GM21786 (cell line): ENCODE results near the gene NDRG3.
"Not testable (repeated sequence)": the region's sequence is repeated elsewhere in the genome, so short reads cannot be mapped to it uniquely, and the experiment has no call there.

Experiments
- ATAC-seq: cut with Tn5 transposase; IDR thresholded peaks from one replicate; pipeline ENCODE4 v1.9.1; 2021; ENCODE audit not compliant: unreplicated experiment

Gene NDRG3

GRCh38 chr20:36700438-36700837 is 45.5 kb downstream of the NDRG3 start:
- ATAC-seq = no peak

- not testable (repeated sequence) for ATAC-seq
Observed at GRCh38 chr20:36695467-36695866, 50.4 kb downstream of the NDRG3 start.

DNA sequence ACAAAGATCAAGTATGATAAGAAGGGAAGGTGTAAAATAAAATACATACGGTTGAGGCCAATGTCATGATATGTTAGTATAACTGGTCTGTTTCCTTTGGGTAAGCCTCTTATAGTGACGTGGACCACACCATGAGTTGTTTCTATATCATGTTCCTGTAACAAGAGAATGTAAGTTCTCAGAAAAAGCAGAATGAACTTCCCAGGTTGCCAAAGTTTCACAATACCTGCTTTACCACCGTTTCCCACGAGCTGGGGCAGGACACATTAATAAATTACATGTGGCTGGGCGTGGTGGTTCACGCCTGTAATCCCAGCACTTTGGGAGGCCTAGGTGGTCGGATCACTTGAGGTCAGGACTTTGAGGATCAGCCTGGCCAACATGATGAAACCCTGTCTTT is 57.3 kb downstream of the NDRG3 start:
- no peak for ATAC-seq

DNA sequence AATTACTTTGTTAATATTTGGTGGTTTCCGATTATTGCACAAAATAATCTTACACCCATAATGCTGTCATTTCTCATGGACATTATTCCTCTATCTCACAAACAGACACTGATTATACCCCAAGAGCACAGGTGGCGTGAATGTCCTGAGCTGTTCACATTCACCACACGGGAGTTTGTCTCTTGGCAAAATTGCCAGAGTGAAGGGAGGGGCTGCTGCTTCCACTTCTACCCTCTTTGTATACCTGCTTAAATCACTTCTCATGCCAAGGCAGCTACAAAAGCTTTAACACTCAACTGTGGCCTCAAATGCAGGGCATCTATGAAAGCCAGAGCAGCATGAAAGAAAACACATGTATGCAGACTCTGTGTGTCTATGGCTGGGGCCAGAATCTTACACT is 58.0 kb downstream of the NDRG3 start:
- ATAC-seq = no peak

DNA sequence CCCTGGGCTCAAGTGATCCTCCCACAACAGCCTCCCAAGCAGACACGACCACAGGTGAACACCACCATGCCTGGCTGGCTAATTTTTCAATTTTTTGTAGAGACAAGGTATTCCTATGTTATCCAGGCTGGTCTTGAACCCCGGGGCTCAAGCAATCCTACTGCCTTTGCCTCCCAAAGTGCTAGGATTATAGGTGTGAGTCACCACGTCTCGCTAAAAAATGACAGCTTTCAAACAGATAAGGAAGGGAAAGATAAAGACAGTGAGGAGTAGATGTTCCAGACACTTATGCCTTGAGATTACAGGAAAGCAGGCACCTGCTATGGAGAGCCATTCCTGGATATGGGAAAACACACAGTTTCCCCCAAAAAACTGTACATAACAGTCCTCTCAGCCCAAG is 58.9 kb downstream of the NDRG3 start:
- ATAC-seq = no peak

- no peak for ATAC-seq
Observed at GRCh38 chr20:36686504-36686903, 59.4 kb downstream of the NDRG3 start.

DNA sequence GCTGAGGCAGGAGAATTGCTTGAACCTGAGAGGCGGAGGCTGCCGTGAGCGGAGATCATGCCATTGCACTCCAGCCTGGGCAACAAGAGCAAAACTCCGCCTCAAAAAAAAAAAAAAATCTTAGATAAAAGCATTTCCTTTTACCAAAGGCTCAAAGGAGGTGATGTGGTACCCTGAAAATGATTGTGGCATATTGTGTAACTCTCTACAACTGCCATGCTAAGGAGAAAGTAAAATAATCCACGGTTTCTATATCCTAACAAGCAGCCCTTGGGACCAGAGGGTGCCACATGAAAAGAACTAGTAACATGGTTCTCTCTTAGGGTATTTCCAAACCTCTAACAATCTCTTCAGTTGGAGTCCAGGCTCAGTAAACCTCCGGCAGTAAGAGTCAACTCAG is 61.1 kb downstream of the NDRG3 start:
- no peak for ATAC-seq

GRCh38 chr20:36682311-36682710 is 63.6 kb downstream of the NDRG3 start:
- ATAC-seq = no peak

DNA sequence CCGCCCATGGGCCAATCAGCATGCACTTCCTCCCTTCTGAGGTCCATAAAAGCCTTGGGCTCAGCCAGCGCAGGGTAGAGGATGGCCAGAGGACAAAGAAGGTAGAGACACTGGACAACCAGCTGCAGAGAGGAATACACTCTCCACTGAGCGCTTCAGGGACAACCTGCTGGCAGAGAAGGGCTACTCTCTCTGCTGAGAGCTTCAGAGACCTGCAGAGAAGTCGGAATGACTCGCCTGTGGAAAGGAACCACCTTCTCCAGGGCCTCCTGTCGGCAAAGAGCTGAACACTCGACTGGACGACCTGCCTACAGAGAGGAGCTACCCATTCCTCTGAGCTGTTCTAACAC is 68.5 kb downstream of the NDRG3 start:
- no peak for ATAC-seq

GRCh38 chr20:36676701-36677421 is 69.0 kb downstream of the NDRG3 start:
- no peak for ATAC-seq

DNA sequence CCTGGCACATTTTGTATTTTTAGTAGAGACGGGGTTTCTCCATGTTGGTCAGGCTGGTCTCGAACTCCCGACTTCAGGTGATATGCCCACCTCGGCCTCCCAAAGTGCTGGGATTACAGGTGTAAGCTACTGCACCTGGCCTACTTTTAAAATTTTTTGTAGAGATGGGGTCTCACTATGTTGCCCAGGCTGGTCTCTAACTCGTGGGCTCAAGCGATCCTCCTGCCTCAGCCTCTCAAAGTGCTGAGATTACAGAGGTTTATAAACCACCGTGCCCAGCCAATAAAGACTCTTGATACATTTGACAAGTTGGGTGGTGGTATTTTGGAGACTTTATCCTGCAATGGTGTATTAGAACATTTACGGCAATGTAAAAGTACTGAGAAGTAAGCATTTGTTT is 70.3 kb downstream of the NDRG3 start:
- not testable (repeated sequence) for ATAC-seq

DNA sequence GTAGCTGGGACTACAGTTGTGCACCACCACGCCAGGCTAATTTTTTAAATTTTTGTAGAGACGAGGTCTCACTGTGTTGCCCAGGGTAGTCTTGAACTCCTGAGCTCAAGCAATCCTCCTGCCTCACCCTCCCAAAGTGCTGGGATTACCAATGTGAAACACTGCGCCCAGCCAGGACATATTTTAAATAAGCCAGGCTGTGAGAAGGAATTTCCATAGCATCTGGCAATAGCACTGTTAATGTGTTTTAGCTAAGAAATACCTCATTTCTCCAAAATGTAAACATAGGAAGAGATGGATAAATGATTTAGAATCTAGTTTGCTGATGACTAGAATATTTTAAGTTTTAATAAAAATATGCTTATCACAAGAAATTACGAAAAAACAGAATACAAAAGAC is 72.9 kb downstream of the NDRG3 start:
- no peak for ATAC-seq

GRCh38 chr20:36670665-36671357 is 75.1 kb downstream of the NDRG3 start:
- no peak for ATAC-seq

GRCh38 chr20:36666181-36666740 is 79.6 kb downstream of the NDRG3 start:
- ATAC-seq = no peak

DNA sequence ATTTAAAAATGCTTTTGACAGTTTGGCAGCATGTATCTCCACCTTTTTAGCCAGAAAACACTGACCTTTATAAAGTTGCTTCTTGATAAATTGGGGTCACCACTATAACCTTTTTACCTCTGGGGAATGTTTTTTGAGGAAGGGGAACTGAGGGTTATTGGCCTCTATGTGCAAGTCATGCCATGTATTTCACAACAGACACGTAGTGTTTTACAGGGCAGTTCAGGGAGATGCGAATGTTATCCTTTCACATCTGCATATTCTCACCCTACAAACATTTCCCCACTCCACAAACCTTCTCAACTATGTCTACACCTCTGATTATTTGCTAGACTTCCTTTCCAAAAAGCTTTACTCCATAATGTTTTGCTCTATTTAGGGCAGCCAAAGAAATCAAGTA is 82.9 kb downstream of the NDRG3 start:
- ATAC-seq = no peak

GRCh38 chr20:36658300-36658699 is 87.6 kb downstream of the NDRG3 start:
- no peak for ATAC-seq

DNA sequence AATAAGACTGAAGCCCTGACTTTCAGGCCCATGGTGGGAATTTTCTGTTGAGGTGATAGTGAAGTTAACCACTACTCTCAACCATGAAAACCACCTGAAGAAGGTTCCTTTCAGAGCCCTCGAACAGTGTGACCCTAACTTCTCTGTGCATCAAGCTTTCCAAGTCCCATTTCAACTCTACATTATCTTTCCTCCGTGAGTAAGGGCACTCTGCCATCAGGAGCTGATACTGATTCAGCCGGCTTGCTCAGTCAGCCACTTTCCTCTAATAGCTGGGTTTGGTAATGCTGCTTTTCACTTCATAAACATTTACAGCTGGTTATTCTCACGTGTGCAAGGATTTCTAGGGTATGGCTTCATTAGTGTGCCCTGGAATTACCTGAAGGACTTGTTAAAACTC is 89.2 kb downstream of the NDRG3 start:
- ATAC-seq = no peak

GRCh38 chr20:36655004-36655403 is 90.9 kb downstream of the NDRG3 start:
- ATAC-seq = no peak

GRCh38 chr20:36654506-36654905 is 91.4 kb downstream of the NDRG3 start:
- no peak for ATAC-seq

GRCh38 chr20:36653456-36653855 is 92.4 kb downstream of the NDRG3 start:
- ATAC-seq = no peak

DNA sequence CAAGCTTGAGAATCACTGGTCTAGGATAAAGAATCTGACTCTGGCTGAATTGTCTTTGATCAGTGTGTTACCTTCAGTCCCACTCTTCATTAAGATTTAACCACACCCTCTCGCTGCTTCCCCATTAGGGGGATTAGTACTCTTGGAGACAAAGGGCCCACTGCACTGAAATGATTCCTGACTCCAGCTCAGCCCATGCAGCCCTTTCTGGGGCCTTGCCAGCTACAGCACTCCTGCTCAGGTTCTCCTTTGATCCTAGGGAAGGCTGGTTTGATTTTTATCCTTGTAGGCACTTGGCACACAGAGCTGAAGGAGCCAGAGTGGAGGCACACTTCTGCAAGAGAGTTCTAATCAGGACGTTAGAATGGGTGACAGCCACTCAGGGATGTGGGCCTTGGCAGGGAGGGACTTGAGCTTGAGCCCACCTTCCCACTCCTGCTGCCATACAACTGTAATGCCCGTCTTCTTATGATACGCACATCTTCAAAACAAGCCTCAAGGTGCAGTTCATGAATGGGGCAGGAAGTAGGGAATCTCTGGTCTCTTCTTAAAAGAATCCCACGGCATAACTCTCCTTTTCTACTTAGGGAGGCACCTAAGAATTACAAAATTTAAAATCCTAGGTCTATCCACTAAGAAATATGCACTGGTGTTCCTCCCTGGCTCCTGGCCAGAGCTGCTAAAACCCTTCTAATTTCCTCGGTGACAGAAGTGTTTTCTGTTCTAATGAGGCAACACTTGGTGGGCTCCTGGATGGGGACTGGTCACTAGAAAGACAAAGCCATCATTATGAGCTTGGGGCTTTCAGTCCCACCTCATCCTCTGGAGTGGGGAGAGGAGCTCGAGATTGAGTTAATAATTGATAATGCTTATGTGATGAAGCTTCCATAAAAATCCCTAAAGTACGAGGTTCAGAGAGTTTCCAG is 98.4 kb downstream of the NDRG3 start:
- ATAC-seq = no peak
